Neural cell (in vitro differentiated cells): Measurements from ENCODE around the gene AKT3. TPM values are rescaled to one million over a fixed set of nuclear protein-coding genes. Genes with fewer than 3 reads are reported as not detected.

ENCODE experiments used
- H2AFZ ChIP-seq: fragments of 200-600, 300-800 bp; sonication (generic), shearing (Covaris generic); 2 replicates; pipeline ENCODE4 v1.6.0; 2014; ENCODE audit warnings: low read depth, mild to moderate bottlenecking, antibody characterized with exemption, low read length, moderate library complexity
- H3F3A ChIP-seq: fragments of 200-600 bp; shearing (Covaris generic); 2 replicates; pipeline ENCODE4 v1.6.1; 2016; ENCODE audit warnings: mild to moderate bottlenecking, moderate library complexity, mixed read lengths, antibody characterized with exemption, low read length; ENCODE audit not compliant: insufficient read depth, poor library complexity, severe bottlenecking
- H3K27ac ChIP-seq: fragments of 200-600, 300-800 bp; sonication (generic), shearing (Covaris generic); 2 replicates; pipeline ENCODE4 v1.5.1; 2014; ENCODE audit warnings: mild to moderate bottlenecking, low read length, moderate library complexity
- H3K27me3 ChIP-seq: fragments of 300-800, 200-600 bp; sonication (generic), shearing (Covaris generic); 2 replicates; pipeline ENCODE4 v1.6.0; 2014; ENCODE audit warnings: mild to moderate bottlenecking, low read depth, low read length, moderate library complexity; ENCODE audit not compliant: insufficient read depth
- H3K36me3 ChIP-seq: fragments of 300-800, 200-600 bp; sonication (generic), shearing (Covaris generic); 2 replicates; pipeline ENCODE4 v1.5.1; 2014; ENCODE audit warnings: mild to moderate bottlenecking, antibody characterized with exemption, low read length, moderate library complexity; ENCODE audit not compliant: insufficient read depth
- H3K4me2 ChIP-seq: fragments of 300-800, 200-600 bp; sonication (generic), shearing (Covaris generic); 2 replicates; pipeline ENCODE4 v1.6.0; 2014; ENCODE audit warnings: mild to moderate bottlenecking, low read length
- H3K4me3 ChIP-seq: fragments of 300-800, 200-600 bp; sonication (generic), shearing (Covaris generic); 2 replicates; pipeline ENCODE4 v1.5.1; 2014; ENCODE audit warnings: mild to moderate bottlenecking, low read length, moderate library complexity
- H3K79me2 ChIP-seq: fragments of 200-600 bp; shearing (Covaris generic); replicated peaks from 2 replicates; pipeline ENCODE4 v1.6.0; 2014; ENCODE audit warnings: mild to moderate bottlenecking, low read length, moderate library complexity; ENCODE audit not compliant: insufficient read depth
- H3K9ac ChIP-seq: fragments of 300-800, 200-600 bp; sonication (generic), shearing (Covaris generic); 2 replicates; pipeline ENCODE4 v1.6.1; 2016; ENCODE audit warnings: mild to moderate bottlenecking, low read length, mixed read lengths
- H3K9me2 ChIP-seq: fragments of 200-600 bp; shearing (Covaris generic); 2 replicates; pipeline ENCODE4 v1.6.1; 2016; ENCODE audit warnings: mild to moderate bottlenecking, low read length, mixed read lengths; ENCODE audit not compliant: insufficient read depth
- H3K9me3 ChIP-seq: fragments of 200-600, 300-800 bp; sonication (generic), shearing (Covaris generic); 2 replicates; pipeline ENCODE4 v1.6.1; 2016; ENCODE audit warnings: mild to moderate bottlenecking, mixed run types, low read length, moderate library complexity, mixed read lengths
- H4K20me1 ChIP-seq: fragments of 200-600 bp; shearing (Covaris generic); 2 replicates; pipeline ENCODE4 v1.6.1; 2016; ENCODE audit warnings: mild to moderate bottlenecking, mixed run types; ENCODE audit not compliant: insufficient read depth
- CTCF ChIP-seq: fragments of 450-650 bp; IDR thresholded peaks from 2 replicates; pipeline ENCODE4 v1.5.1; 2014; ENCODE audit warnings: antibody characterized with exemption, mild to moderate bottlenecking, moderate library complexity; ENCODE audit not compliant: poor library complexity, severe bottlenecking
- EP300 ChIP-seq: fragments of 450-650 bp; conservative IDR thresholded peaks from 2 replicates; pipeline ENCODE4 v1.6.1; 2014; ENCODE audit warnings: antibody characterized with exemption, mild to moderate bottlenecking, moderate library complexity; ENCODE audit not compliant: poor library complexity, severe bottlenecking
- MXI1 ChIP-seq: fragments of 450-650 bp; conservative IDR thresholded peaks from 2 replicates; pipeline ENCODE4 v1.6.1; 2014; ENCODE audit warnings: antibody characterized with exemption, mild to moderate bottlenecking; ENCODE audit not compliant: poor library complexity, severe bottlenecking
- POLR2AphosphoS5 ChIP-seq: IDR thresholded peaks from 2 replicates; pipeline ENCODE4 v1.6.1; 2012
- RAD21 ChIP-seq: fragments of 450-650 bp; conservative IDR thresholded peaks from 2 replicates; pipeline ENCODE4 v1.6.1; 2014; ENCODE audit warnings: antibody characterized with exemption, mild to moderate bottlenecking, moderate library complexity
- REST ChIP-seq: IDR thresholded peaks from 2 replicates; pipeline ENCODE4 v1.6.1; 2012; ENCODE audit warnings: borderline replicate concordance
- SMC3 ChIP-seq: fragments of 450-650 bp; conservative IDR thresholded peaks from 2 replicates; pipeline ENCODE4 v1.6.1; 2014; ENCODE audit warnings: antibody characterized with exemption, mild to moderate bottlenecking, moderate library complexity; ENCODE audit not compliant: poor library complexity
- TAF1 ChIP-seq: IDR thresholded peaks from 2 replicates; pipeline ENCODE4 v1.6.1; 2012; ENCODE audit warnings: low read depth
- polyA plus RNA-seq: library from polyadenylated mRNA; depleted of rRNA; stranded (reverse); fragments of >200 nt; gene quantifications from 2 replicates; pipeline ENCODE4 v1.2.3, GENCODE V29; 2014

AKT3 gene
- polyA plus RNA-seq, 1 donor from 2014 or later = 46.0 TPM

- Histone ChIP-seq H3K9ac (no peak overlapping the region), H4K20me1 (no peaks in the 10 kb centered on the region), H3K27me3 (no peaks in the 10 kb centered on the region), H3K79me2 (no peaks in the 10 kb centered on the region), H3K4me3 (no peak overlapping the region), H3K9me2 (no peaks in the 10 kb centered on the region), H3K27ac (no peak overlapping the region), H3K9me3 (no peaks in the 10 kb centered on the region), H3K4me2 (no peak overlapping the region), H3K36me3 (peaks cover 6% of the 10 kb centered on the region), H3F3A (no peaks in the 10 kb centered on the region), H2AFZ (no peak overlapping the region)
- TF ChIP-seq CTCF (no peak), MXI1 (no peak), SMC3 (no peak), REST (no peak), RAD21 (no peak), POLR2AphosphoS5 (no peak), EP300 (no peak), TAF1 (no peak)
Observed at GRCh38 chr1:243539636-243540035, 310.4 kb downstream of the AKT3 start.

- Histone ChIP-seq H3K27me3 (no peaks in the 10 kb centered on the region), H3K79me2 (no peaks in the 10 kb centered on the region), H3K9me2 (no peaks in the 10 kb centered on the region), H3K27ac (no peak overlapping the region), H3K36me3 (no peaks in the 10 kb centered on the region), H2AFZ (no peak overlapping the region), H3K4me2 (no peak overlapping the region), H3K4me3 (no peak overlapping the region), H4K20me1 (no peaks in the 10 kb centered on the region), H3K9me3 (no peaks in the 10 kb centered on the region), H3F3A (no peaks in the 10 kb centered on the region), H3K9ac (no peak overlapping the region)
- TF ChIP-seq EP300 (no peak), MXI1 (no peak), RAD21 (no peak), POLR2AphosphoS5 (no peak), CTCF (no peak), SMC3 (no peak), TAF1 (no peak)
Observed at GRCh38 chr1:243535014-243535413, 315.0 kb downstream of the AKT3 start.
